Astrocyte (in vitro differentiated cells and primary cell): ENCODE measurements around the gene PDF. TPM values are rescaled to one million over a fixed set of nuclear protein-coding genes. Genes with fewer than 3 reads are reported as not detected.

Source experiments
- DNase-seq: peaks from one replicate; pipeline ENCODE4 v3.0.0-alpha.2; 2010; ENCODE audit warnings: low read depth
- FAIRE-seq: peaks from 2 replicates; lab custom pipeline; 2011; peaks lifted over from hg19 to GRCh38; lab: Jason Lieb, UNC
- H2AFZ ChIP-seq: 2 replicates; pipeline ENCODE4 v1.6.0; 2012; ENCODE audit warnings: low read depth, low read length, inconsistent platforms
- H3K27ac ChIP-seq: 2 replicates; pipeline ENCODE4 v1.5.1; 2011; ENCODE audit warnings: low read depth, low read length, inconsistent platforms
- H3K27me3 ChIP-seq: 2 replicates; pipeline ENCODE4 v1.6.0; 2011; ENCODE audit warnings: low read length, inconsistent platforms; ENCODE audit not compliant: insufficient read depth
- H3K36me3 ChIP-seq: 2 replicates; pipeline ENCODE4 v1.5.1; 2011; ENCODE audit warnings: low read length, inconsistent platforms; ENCODE audit not compliant: insufficient read depth
- H3K4me1 ChIP-seq: 2 replicates; pipeline ENCODE4 v1.5.1; 2011; ENCODE audit warnings: low read length, inconsistent platforms; ENCODE audit not compliant: insufficient read depth
- H3K4me2 ChIP-seq: 2 replicates; pipeline ENCODE4 v1.6.0; 2012; ENCODE audit warnings: low read length, inconsistent platforms
- H3K4me3 ChIP-seq: 2 replicates; pipeline ENCODE4 v1.5.1; 2011; ENCODE audit warnings: low read depth, mild to moderate bottlenecking, low read length, inconsistent platforms; ENCODE audit not compliant: insufficient read depth
- H3K79me2 ChIP-seq: 2 replicates; pipeline ENCODE4 v1.6.0; 2012; ENCODE audit warnings: mild to moderate bottlenecking, low read length, inconsistent platforms; ENCODE audit not compliant: insufficient read depth
- H3K9ac ChIP-seq: 2 replicates; pipeline ENCODE4 v1.6.0; 2012; ENCODE audit warnings: mild to moderate bottlenecking, low read length, inconsistent platforms
- H3K9me3 ChIP-seq: 2 replicates; pipeline ENCODE4 v1.5.1; 2012; ENCODE audit warnings: low read depth, mild to moderate bottlenecking, low read length, inconsistent platforms; ENCODE audit not compliant: insufficient read depth
- H4K20me1 ChIP-seq: 2 replicates; pipeline ENCODE4 v1.6.0; 2012; ENCODE audit warnings: low read length, inconsistent platforms; ENCODE audit not compliant: insufficient read depth
- H3K27ac Mint-ChIP-seq: one replicate; pipeline ENCODE4 v1.8.0; 2021; ENCODE audit warnings: mild to moderate bottlenecking, mixed read lengths; ENCODE audit not compliant: unreplicated experiment
- H3K27me3 Mint-ChIP-seq: one replicate; pipeline ENCODE4 v1.8.0; 2021; ENCODE audit warnings: low read depth, mixed read lengths; ENCODE audit not compliant: unreplicated experiment
- H3K36me3 Mint-ChIP-seq: one replicate; pipeline ENCODE4 v1.8.0; 2021; ENCODE audit warnings: low read depth, mixed read lengths; ENCODE audit not compliant: unreplicated experiment
- H3K4me1 Mint-ChIP-seq: one replicate; pipeline ENCODE4 v1.8.0; 2021; ENCODE audit warnings: low read depth, mixed read lengths; ENCODE audit not compliant: unreplicated experiment
- H3K4me3 Mint-ChIP-seq: one replicate; pipeline ENCODE4 v1.8.0; 2021; ENCODE audit warnings: mild to moderate bottlenecking, moderate library complexity, mixed read lengths; ENCODE audit not compliant: unreplicated experiment
- H3K9me3 Mint-ChIP-seq: one replicate; pipeline ENCODE4 v1.8.0; 2021; ENCODE audit warnings: mild to moderate bottlenecking, mixed read lengths; ENCODE audit not compliant: unreplicated experiment
- EZH2 ChIP-seq: IDR thresholded peaks from 2 replicates; pipeline ENCODE4 v1.6.1; 2012; ENCODE audit warnings: mild to moderate bottlenecking, low read length, inconsistent platforms; ENCODE audit not compliant: insufficient read depth
- total RNA-seq: library from RNA; stranded (reverse); gene quantifications from 2 replicates; pipeline ENCODE4 v1.2.1, GENCODE V29; 2021
- TF ChIP-seq, protein P1 (sequence below): IDR thresholded peaks from 2 replicates; pipeline ENCODE4 v1.5.1; 2011; ENCODE audit warnings: low read depth, mild to moderate bottlenecking, inconsistent platforms, low read length, moderate library complexity; ENCODE audit not compliant: insufficient read depth

Gene PDF
- total RNA-seq, 1 donor from 2014 or later: 14.9 TPM

DNA sequence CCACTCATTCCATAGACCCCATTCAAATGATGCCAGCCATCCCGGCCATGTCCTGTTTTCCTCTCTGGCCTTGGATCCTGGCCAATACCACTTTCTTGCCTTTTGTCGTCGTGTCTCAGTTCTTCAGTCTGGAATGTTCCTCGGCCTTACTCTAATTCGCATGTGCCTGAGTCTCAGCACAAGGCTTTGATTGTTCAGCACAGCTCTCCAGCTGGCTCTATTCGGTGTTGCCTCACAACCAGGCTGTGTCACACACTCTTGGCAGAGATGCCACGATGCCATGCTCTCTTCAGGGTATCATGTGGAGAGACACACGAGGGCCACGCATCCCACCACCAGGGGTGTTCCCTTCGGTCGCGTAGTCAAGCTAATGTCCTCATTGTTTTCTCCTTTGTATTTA, 21.1 kb downstream of the PDF start:
- no peak overlapping the region for H3K9ac ChIP-seq
- Mint-ChIP-seq H3K4me1 (no peaks in the 10 kb centered on the region), H3K27me3 (no peaks in the 10 kb centered on the region), H3K9me3 (no peaks in the 10 kb centered on the region), H3K4me3 (no peak overlapping the region), H3K27ac (no peak overlapping the region), H3K36me3 (peaks cover 2% of the 10 kb centered on the region)
- no peaks in the 10 kb centered on the region for H3K27me3 ChIP-seq
- FAIRE-seq (no peak), DNase-seq (no peak)
- H3K36me3 ChIP-seq: peaks cover 3% of the 10 kb centered on the region
- no peak overlapping the region for H3K4me3 ChIP-seq
- TF ChIP-seq, protein P1, sequence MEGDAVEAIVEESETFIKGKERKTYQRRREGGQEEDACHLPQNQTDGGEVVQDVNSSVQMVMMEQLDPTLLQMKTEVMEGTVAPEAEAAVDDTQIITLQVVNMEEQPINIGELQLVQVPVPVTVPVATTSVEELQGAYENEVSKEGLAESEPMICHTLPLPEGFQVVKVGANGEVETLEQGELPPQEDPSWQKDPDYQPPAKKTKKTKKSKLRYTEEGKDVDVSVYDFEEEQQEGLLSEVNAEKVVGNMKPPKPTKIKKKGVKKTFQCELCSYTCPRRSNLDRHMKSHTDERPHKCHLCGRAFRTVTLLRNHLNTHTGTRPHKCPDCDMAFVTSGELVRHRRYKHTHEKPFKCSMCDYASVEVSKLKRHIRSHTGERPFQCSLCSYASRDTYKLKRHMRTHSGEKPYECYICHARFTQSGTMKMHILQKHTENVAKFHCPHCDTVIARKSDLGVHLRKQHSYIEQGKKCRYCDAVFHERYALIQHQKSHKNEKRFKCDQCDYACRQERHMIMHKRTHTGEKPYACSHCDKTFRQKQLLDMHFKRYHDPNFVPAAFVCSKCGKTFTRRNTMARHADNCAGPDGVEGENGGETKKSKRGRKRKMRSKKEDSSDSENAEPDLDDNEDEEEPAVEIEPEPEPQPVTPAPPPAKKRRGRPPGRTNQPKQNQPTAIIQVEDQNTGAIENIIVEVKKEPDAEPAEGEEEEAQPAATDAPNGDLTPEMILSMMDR: no peak
- no peak for TF ChIP-seq EZH2
- H3K27ac ChIP-seq: no peak overlapping the region
- H3K4me1 ChIP-seq: peaks cover 15% of the 10 kb centered on the region
- H2AFZ ChIP-seq: no peak overlapping the region
- H3K9me3 ChIP-seq: no peaks in the 10 kb centered on the region
- H3K79me2 ChIP-seq: peaks cover 31% of the 10 kb centered on the region
- H4K20me1 ChIP-seq: peaks cover 21% of the 10 kb centered on the region
- H3K4me2 ChIP-seq: no peak overlapping the region

DNA sequence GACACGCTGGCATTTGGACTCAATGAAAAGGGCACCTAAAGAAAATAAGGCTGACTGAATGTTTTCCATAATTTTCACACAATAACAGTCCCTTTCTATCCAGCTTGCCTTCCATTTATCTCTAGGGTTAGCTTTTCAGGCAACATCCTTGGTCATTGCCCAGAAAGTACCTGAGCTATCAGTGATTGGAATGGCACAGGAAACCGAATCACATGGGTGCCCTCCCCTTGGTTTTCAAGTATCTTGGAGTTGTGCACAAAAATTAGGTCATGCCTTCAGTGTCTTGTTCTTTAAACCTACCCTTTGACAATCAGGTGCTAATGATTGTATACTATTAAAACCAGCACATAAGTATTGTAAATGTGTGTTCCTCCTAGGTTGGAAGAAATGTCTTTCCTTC, 22.5 kb downstream of the PDF start:
- no peak overlapping the region for H3K4me3 Mint-ChIP-seq
- DNase-seq: no peak
- peaks cover 11% of the 10 kb centered on the region for H4K20me1 ChIP-seq
- H3K4me2 ChIP-seq: no peak overlapping the region
- no peaks in the 10 kb centered on the region for H3K9me3 Mint-ChIP-seq
- H3K27me3 ChIP-seq: no peaks in the 10 kb centered on the region
- H3K9me3 ChIP-seq: no peaks in the 10 kb centered on the region
- peaks cover 6% of the 10 kb centered on the region for H3K36me3 ChIP-seq
- FAIRE-seq: no peak
- H3K4me3 ChIP-seq: no peak overlapping the region
- H3K4me1 ChIP-seq: peaks cover 12% of the 10 kb centered on the region
- H3K27ac Mint-ChIP-seq: no peak overlapping the region
- no peaks in the 10 kb centered on the region for H3K27me3 Mint-ChIP-seq
- peaks cover 16% of the 10 kb centered on the region for H3K79me2 ChIP-seq
- no peak overlapping the region for H3K27ac ChIP-seq
- no peak overlapping the region for H2AFZ ChIP-seq
- H3K36me3 Mint-ChIP-seq: peaks cover 2% of the 10 kb centered on the region
- H3K4me1 Mint-ChIP-seq: no peaks in the 10 kb centered on the region
- TF ChIP-seq, protein P1: no peak
- no peak for TF ChIP-seq EZH2
- no peak overlapping the region for H3K9ac ChIP-seq

DNA sequence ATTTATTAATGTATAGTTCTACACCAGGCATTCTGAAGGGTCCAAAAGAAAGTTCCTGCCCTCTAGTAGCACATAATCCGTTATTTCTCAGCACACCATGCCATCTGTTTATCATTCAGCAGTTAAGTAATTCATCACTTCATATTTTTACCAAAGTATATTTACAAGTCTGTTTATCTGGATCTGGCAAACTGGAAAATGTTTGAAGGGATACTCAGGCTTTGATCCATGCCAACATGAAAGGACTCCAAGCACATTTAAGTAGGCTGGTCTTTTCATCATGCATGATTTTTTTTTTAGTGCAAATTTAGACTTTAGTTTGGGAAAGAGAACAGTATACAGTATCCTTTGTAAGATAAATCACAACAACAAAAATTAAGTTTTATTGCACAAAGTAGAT, 23.3 kb downstream of the PDF start:
- Histone ChIP-seq H3K9ac (no peak overlapping the region), H4K20me1 (peaks cover 8% of the 10 kb centered on the region), H3K4me1 (peaks cover 9% of the 10 kb centered on the region), H3K27ac (no peak overlapping the region), H3K79me2 (peaks cover 9% of the 10 kb centered on the region), H3K36me3 (peaks cover 6% of the 10 kb centered on the region), H3K4me3 (no peak overlapping the region), H3K4me2 (no peak overlapping the region), H2AFZ (no peak overlapping the region), H3K27me3 (no peaks in the 10 kb centered on the region), H3K9me3 (no peaks in the 10 kb centered on the region)
- TF ChIP-seq, protein P1: no peak
- TF ChIP-seq EZH2: no peak
- no peak for DNase-seq
- FAIRE-seq: no peak
- Mint-ChIP-seq H3K4me3 (no peak overlapping the region), H3K4me1 (no peaks in the 10 kb centered on the region), H3K36me3 (peaks cover 4% of the 10 kb centered on the region), H3K9me3 (no peaks in the 10 kb centered on the region), H3K27me3 (no peaks in the 10 kb centered on the region), H3K27ac (no peak overlapping the region)
